DMS153 treated with DMSO at 0.1 percent for 48 hours (cell line): ENCODE measurements around the gene PDE6C.
"Not testable (repeated sequence)": the region's sequence is repeated elsewhere in the genome, so short reads cannot be mapped to it uniquely, and the experiment has no call there.

Experiments used
- DNase-seq: peaks from one replicate; lab custom pipeline; 2025; ENCODE audit not compliant: unreplicated experiment; lab: John Stamatoyannopoulos, UW

The PDE6C gene

DNA sequence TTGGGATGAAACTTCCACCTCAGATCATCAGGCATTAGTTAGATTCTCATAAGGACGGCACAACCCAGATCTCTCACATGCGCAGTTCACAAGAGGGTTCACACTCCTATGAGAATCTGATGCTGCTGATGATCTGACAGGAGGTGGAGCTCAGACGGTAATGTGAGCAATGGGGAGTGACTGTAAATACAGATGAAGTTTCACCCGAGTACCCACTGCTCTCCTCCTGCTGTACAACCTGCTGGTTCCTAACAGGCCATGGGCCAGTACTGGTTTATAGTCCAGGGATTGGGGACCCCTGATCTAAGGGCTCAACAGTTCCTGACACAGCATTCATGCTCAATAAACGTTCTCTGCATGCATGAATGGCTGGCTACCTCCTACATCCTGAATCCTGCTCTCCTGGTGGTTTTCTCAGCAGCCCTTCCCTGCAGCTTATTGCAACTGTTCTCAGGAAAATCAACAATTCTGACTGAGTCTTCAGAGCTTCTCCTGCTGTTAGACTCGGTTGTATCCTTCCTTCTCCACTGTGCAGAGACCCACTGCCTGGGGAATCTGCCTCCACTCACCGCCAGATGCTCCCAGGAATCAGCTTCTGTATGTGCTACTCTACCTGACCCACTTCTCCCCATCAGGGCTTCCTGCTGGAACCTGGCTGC lies 17.4 kb downstream of the PDE6C start:
- DNase-seq: no peak

DNA sequence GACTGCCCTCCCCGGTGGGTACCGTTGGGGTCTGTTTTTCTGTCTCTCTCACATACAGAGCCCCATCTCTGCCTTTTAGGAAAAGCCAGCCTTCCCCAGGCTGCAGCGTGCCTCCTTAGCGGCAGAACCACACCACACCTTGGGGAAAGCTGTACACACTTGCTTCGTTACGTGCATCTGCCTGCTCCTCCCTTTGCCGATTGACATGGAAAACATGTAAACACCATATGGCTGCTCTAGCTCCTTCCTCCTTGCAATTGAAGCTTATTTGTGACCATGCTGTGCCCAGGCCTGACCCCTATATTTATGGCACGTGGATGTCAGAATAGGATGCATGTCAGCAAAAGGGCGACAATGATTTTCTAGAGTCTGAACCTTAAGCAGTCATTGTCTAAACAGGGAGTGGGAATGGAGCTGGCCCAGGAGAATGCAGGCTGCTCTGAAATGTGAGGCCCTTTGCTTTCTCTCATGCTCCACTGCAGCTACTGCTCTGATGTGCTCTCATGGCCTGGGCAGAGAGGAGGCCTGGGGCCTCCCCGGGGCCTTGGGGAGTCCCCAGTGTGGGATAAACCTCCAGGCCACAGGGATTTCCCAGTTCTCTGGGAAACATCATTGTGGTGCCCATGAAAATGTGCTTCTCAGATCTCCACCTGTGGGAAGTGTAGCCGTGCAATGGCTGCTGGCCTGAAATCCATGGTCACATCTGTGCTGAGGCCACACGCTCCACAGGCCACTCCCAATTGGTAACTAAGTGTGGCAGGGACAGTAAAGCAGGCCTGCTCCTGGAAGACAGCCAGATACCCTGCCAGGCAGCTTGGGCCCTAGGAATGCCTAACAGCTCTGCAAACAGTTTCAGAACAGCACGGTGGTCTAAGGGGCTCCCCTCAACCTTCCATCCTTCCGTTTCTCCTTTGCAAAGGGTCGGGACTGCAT lies 18.6 kb downstream of the PDE6C start:
- no peak for DNase-seq

DNA sequence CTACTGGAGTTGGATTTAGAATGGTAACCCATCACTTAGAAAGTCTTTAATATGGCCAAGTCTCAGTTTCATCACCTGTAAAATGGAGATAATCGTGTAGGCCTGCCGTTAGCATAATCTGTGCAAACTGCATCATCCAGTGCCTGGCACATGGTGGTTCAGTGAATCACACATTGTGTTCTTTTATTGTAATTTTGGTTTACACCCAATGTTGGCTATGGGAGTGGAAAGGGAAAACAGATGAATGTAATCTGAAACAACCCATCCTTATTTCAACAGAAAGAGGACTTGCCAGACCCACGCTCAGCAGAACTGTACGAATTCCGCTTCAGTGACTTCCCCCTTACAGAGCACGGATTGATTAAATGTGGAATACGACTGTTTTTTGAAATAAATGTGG lies 27.5 kb downstream of the PDE6C start:
- no peak for DNase-seq

DNA sequence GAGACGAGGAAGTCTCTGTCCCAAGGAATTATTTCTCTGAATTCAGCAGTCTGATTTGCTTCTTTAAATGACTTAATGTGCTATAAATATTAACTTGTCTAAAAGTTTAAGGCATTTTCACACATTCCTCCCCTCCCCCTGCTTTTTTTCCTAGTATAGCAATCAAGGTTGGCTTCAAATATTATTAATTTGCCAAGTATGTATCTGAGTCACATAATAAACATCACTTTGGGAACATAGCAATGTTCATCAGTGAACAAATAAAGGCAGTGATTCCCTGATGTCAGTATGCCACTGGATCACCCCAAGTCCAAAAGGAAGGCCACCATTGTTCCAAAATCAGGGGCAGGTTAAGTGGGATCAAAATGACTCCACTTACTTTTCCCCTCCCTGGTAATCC lies 40.5 kb downstream of the PDE6C start:
- no peak for DNase-seq

DNA sequence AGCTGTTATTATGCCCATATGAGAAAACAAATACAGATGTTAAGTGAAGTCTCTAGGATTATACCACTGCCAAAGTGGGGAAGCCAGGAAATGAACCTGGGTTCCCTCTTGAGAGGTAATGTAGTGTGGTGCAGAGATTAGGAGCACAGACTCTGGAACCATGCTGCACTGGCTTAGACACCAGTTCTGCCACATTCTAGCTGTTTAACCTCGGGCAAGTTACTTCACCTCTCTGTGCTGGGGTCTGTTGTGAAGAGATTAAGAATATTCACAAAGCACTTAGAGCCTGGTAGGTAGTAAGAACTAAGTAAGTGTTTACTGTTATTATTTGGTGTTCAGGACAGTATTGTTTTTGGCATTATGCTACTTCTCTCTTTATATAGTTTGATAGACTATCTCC lies 41.9 kb downstream of the PDE6C start:
- no peak for DNase-seq

DNA sequence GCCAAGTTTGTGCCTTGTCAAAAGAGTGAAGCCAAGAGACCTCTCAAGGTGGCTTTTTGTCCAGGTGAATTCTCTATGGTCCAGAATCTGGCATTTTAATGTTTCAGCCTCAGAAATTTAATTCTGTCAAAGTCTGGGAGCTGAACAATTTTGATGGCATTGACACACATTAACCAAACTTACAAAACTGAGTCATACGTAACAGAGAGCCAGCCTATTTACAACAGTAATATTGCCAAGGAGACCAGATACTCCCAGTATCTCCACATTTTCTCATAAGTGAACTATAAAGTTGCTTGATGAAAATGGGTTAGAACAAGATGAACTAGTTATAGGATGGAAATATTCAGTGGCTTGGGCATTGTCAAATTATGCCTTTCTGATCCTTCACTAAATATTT lies 43.8 kb downstream of the PDE6C start:
- no peak for DNase-seq

DNA sequence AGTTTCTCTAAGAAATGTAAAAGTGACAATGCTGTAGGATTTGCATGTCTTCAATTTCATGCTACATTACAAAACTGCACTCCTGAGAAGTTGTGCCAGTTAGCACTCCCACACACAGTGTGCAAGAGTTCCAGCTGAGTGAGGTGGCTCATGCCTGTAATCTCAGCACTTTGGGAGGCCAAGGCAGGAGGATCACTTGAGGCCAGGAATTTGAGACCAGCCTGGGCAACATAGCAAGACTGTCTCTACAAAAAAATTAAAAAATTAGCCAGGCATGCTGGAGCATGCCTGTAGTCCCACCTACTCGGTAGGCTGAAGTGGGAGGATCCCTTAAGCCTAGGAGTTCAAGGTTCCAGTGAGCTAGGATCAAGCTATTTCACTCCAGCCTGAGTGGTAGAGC lies 45.4 kb downstream of the PDE6C start:
- DNase-seq: no peak

DNA sequence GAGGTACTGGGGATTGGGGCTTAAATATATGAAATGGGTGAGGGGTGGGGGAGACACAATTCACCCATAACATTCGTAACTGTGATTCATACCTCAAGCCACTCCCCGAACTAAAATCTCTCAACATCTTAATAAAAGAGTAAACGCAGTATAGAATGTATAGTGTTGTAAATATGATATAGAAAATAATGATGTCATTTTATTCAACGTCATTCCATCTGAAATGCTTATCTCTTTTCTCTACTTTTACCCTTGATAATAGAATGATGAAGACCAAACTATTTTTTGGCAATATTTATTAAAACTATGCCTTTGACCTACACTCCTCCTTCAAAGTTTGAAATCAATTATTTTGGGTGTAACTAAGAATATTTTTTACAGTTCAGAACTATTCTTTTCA lies 53.7 kb downstream of the PDE6C start:
- DNase-seq: no peak

DNA sequence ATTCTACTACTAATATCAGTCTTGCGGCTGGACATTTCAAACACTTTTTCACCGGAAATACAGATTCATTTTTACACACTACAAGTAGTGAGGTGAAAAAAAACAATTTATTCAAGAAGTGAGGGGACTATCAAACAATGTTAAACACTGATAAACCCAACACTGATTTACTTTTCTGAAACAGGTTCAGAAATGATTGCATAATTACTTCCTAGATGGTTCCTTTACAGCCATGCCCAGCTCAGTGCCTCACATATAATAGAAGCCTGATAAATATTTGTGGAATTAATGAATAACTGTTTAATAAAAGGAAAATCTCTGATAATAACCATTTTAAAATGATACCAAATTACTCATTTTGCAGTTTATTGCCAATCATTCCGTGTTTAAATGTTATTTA lies 55.5 kb downstream of the PDE6C start:
- no peak for DNase-seq

DNA sequence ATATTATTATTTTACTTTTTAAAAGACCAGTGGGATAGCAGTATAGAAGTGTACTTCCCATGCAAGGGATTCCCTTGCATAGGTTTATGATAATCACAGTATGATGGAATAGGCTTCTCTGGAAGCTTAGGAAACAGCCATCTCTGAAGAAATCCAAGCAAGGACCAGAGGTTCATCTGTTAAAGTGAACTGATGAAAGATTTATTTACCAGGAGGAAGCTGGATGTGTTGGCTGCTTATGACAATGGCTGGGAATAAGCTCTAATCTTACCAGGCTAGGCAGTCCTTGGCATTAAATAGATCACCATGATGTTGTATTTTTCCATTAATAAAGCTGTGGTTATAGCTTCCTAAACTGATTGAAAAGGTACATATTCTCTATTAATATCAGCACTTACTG lies 58.0 kb downstream of the PDE6C start:
- no peak for DNase-seq

DNA sequence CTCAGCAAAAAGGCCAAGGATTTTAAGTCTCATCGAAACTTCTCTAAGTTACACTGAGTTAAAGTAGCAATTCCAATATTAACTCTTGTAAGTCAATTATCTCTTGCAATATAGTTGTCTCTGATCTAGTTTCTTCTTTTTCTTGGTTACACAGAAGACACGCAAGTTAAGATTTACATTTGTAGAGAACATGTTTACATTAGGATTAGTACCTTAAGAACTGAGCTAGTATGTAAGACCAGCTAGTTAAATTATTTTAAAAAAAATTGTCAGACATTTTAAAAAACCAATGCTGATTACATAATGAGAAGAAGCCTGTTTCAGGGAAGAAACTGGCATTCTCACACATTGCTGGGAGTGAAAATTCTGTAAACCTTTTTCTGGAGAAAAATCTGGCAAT lies 58.7 kb downstream of the PDE6C start:
- no peak for DNase-seq

DNA sequence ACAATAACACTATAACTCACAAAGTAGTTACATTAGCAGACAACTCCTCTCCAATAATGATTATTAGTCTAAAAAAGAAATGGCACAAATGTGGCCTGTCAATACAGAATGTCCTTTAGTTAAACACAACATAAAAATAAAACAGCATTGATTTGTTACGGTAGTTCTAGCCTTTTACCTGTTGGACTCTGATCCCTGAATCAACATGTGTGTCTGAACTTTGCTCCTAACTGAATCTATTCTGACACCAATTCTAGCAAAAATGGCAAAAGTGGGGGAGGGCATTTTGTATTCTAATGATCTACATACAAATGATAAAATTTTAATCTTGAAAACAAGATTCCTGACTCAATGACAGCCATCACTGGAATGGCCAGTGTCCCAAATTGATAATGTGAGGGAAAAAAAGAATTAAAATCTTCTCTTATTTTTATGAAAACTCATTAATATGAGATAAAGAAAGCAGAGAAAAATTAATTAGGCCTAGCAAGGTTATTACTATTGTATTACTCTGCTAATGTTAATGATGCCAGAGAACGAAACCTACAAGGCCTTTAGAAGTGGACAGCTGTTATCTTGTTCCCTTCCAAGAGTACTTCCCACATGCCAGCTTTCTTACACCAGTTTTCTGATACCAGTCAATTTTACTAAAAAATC lies 59.8 kb downstream of the PDE6C start:
- no peak for DNase-seq

DNA sequence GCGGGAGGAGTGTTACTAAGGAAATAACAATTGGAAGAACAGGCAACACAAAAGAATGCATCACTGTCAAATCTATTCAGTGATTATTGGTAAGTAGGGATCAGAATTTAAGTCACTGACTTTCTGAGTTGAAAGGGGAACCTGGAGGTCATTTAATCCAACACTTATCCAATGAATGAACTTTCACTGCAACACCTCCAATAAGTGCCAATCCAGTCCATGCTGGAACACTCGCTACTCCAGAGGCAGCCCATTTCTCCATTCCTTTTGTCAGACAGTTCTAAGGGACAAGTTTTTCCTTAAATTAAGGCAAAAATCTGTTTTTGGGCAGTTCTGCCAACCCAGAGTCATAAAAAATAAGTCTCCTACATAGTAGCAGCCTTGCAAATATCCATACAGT lies 60.6 kb downstream of the PDE6C start:
- no peak for DNase-seq

DNA sequence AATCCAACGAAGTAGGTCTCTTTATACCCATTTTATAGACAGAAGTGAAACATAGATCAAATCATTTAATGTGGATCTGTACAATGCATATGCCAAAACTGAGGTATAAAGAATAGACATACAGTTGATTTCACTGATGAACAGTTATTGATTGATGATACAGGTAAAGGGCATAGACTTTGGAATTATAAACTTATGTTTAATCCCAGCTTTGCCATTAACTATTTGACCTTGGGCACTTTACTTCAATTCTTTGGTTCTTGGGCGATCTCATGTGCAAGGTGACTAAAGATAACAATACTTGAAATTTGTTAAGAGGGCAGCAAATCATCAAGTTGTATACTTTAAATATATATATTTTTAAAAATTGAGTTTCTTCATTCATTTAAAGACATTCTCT lies 61.5 kb downstream of the PDE6C start:
- no peak for DNase-seq

DNA sequence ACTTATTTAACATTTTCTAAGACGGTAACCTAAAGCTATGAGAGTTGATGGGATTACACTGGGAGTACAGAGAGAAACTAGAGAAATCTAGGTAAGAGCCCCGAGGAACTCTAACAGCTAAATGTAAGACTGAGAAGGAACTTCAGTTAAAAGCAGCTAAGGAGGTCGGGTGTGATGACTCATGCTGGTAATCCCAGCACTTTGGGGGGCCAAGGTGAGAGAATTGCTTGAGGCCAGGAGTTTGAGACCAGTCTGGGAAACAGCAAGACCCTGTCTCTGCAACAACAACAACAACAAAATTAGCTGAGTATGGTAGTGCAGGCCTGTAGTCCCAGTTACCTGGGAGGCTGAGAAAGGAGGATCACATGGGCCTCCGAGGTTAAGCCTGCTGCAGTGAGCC lies 66.0 kb downstream of the PDE6C start:
- no peak for DNase-seq

DNA sequence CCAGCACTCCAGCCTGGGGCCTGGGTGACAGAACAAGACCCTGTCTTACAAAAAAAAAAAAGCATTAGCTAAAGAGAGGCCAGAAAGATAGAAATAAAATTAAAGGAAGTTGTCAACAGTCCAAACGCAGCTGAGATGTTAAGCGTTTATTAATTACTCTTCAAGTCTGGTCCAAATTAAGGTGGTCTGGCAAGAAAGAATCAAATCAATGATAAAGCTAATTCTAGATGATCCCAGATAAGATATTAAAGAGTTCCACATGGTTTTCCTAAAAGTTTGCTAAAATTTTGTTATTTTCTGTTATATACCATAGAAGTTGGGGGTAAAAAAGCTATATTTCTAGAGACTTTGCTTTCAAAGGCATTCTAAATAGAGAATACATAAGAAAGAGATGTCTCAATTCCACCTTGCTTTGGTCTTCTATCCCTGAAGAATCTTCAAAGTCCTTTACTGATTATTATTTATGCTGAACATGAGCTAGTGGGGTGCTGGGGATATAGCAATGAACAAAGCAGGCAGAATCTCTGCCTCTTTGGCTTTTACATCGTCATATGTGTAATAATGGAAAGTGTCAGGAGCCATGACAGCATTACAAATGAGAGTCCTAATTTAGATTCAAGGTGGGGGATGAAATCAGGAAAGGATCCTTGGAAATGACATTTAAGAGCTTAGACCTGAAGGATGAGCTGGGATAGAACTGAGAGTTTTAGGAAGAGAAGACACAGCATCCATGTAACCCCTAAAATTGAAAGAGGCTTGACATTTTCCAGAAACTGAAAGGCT lies 66.7 kb downstream of the PDE6C start:
- DNase-seq: no peak

DNA sequence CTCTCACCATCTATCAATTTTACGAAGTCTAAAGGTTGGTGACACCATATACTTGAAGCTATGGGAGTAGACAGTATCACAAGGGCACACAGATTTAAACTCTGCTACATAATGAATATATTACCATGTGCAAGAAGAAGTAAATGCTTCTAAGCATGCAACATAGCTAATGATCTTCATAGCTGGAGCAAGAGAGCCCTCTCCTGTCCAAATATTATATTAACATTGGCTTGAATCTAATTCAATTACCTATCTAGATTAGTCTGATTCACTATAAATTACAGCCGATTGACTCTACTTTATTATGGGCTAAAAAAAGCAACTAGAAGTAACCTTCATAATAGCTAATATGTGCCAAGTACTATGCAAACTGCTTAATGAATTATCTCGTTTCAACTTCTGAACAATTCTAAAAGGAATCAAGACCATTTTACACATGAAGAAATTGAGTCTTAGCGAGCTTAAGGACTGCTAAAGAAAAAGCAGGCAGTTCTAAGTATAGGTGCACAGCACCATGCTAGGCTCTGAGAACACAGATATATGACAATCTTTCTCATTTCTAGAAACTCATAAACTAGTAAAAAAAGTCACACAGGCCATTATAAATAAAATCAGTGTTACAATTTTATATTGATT lies 68.2 kb downstream of the PDE6C start:
- DNase-seq: peak; percentile 66

DNA sequence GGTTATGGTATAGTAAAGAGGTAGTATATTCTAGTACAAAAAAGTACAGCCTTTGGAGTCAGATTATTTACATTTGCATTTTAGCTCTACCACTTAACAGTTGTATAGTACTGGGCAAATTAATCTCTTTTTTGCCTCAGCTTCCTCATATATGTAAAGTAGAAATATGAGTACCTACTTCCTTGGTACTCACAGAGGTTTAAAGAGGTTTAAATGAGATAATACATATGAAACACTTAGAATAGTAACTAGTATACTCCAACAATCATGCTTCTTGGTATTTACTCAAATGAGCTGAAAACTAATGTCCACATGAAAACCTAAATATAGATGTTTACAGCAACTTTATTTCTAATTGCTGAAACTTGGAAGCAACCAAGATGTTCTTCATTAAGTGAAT lies 75.4 kb downstream of the PDE6C start:
- no peak for DNase-seq

DNA sequence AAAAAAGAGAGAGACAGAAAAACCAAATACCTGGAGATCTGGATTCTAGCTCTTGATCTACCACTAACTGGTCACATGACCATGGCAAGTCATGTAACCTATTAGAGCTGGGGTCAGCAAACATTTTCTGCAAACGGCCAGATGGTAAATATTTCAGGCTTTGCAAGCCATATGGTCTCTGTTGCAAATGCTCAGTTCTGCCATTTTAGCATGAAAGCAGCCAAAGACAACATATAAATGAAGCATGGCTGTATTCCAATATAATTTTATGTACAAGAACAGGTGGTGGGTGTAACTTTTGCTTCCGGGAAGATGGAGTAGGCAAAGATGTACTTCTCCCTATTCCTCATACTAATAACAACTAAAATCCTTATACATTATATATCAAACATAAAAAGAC lies 83.4 kb downstream of the PDE6C start:
- DNase-seq: no peak

DNA sequence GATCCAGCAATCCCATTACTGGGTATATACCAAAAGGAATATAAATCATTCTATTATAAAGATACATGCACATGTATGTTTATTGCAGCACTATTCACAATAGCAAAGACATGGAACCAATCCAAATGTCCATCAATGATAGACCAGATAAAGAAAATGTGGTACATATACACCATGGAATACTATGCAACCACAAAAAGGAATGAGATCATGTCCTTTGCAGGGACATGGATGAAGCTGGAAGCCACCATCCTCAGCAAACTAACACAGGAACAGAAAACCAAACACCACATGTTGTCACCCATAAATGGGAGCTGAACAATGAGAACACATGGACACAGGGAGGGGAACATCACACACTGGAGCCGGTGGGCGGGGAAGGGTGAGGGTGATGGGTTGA lies 84.2 kb downstream of the PDE6C start:
- not testable (repeated sequence) for DNase-seq

DNA sequence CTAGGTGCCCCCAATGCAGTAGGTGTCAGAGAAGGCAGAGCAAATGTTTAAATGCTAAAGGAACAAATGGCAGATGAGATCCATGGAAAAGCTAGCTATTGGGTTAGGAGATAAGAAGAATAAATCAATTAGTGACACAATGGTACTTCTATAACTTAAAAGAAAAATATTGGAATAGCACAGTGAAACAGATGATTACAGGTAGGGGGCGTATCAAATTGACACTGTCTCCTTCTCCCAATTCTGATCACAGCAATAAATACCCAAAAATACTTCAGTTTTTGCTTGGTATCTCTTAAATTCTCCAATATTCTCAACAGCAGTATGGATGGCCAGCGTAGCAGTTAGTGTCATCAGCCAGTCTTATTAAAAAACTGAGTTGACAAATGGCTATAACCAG lies 84.9 kb downstream of the PDE6C start:
- no peak for DNase-seq
